K562 (cell line): Measurements from ENCODE around the gene RELL2. TPM values are rescaled to one million over a fixed set of nuclear protein-coding genes. Genes with fewer than 3 reads are reported as not detected.
A peak's percentile ranks its signal among the peaks of the same experiment; 100 is the strongest.

ENCODE experiments used
- CC2D1A ChIP-seq: fragments of 450-650 bp; IDR thresholded peaks from 2 replicates; pipeline ENCODE4 v1.6.1; 2017; ENCODE audit warnings: mild to moderate bottlenecking
- CTCF ChIP-seq, 3 experiments: IDR thresholded peaks in 2 of 3; conservative IDR thresholded peaks in 1 of 3; 2 replicates each; pipeline ENCODE4 v1.5.1; 2011 to 2012; ENCODE audit warnings: low read length in 3 of 3, mild to moderate bottlenecking in 3 of 3, control low read depth in 2 of 3, improper control_type of control experiment in 1 of 3, inconsistent platforms in 1 of 3, low read depth in 1 of 3, mixed read lengths in 1 of 3, moderate library complexity in 1 of 3; ENCODE audit not compliant: insufficient read depth in 2 of 3
- EP400 ChIP-seq: fragments of 450-650 bp; IDR thresholded peaks from 2 replicates; pipeline ENCODE4 v1.6.1; 2017; ENCODE audit warnings: antibody characterized with exemption, mild to moderate bottlenecking, moderate library complexity
- GTF2F1 ChIP-seq: IDR thresholded peaks from 2 replicates; pipeline ENCODE4 v1.6.1; 2011; ENCODE audit warnings: low read depth, low read length, improper control_type of control experiment
- MGA ChIP-seq: fragments of 450-650 bp; IDR thresholded peaks from 2 replicates; pipeline ENCODE4 v1.6.1; 2016; ENCODE audit warnings: mild to moderate bottlenecking, moderate library complexity
- MNT ChIP-seq, 2 experiments: fragments of 450-650 bp; conservative IDR thresholded peaks; 2 replicates each; pipeline ENCODE4 v1.6.1; 2017; ENCODE audit warnings: mild to moderate bottlenecking in 2 of 2, moderate library complexity in 2 of 2
- SPI1 ChIP-seq: IDR thresholded peaks from 2 replicates; pipeline ENCODE4 v1.6.1; 2011; ENCODE audit warnings: low read depth, low read length, control low read depth, borderline replicate concordance
- ZNF592 ChIP-seq: fragments of 450-650 bp; IDR thresholded peaks from 2 replicates; pipeline ENCODE4 v1.6.1; 2017; ENCODE audit warnings: antibody characterized with exemption, mild to moderate bottlenecking
- polyA plus RNA-seq, 8 experiments: library from polyadenylated mRNA; depleted of rRNA in 4 of 8; stranded (reverse) in 5 of 8; unstranded in 3 of 8; fragments of >200 nt; fragmentation: Nextera tagmentation in 2 of 8; fragmentation: Illumina TruSeq in 1 of 8; extraction: Ambion mirVana in 2 of 8; extraction: Trizol in 1 of 8; gene quantifications; 2 replicates each; pipeline versions ENCODE4 v1.2.1 to v1.2.3, GENCODE V29; 2011 to 2014; ENCODE audit warnings: inconsistent platforms in 1 of 8, missing spikeins in 1 of 8
- total RNA-seq, 7 experiments: library from RNA; depleted of rRNA in 6 of 7; stranded (reverse); fragments of >200 nt in 6 of 7; fragmentation: Illumina TruSeq in 2 of 7; extraction: Trizol in 2 of 7; gene quantifications; 2 replicates each; pipeline versions ENCODE4 v1.2.1 to v1.2.3, GENCODE V29; 2011 to 2021; ENCODE audit warnings: low replicate concordance in 1 of 7

The RELL2 gene
- total and polyA plus RNA-seq, 9 of the 15 experiments (the other 6 are each of a cell fraction or from before 2014, with no cell fraction given) = 0.06 to 36.0 (median 14.3) TPM

GRCh38 chr5:141669520-141669919 is 32.7 kb downstream of the RELL2 start (continued):
- TF ChIP-seq CTCF (IDR thresholded peaks at IDR 0.05 in 2 of 3, conservative IDR thresholded peaks at IDR 0.05 in 1 of 3; ENCODE audit: insufficient read depth in 2 of 3, low read depth in 1 of 3, low read length in 3 of 3) = peak; percentile 44 to 60 (median 52); a peak in 4 of 6 replicates
- TF ChIP-seq SPI1 = 0 out of 2 replicates have a peak, but pooled peaks have one; percentile 18
- peak; percentile 47; the same call in 1 of the 2 replicates for TF ChIP-seq EP400
- TF ChIP-seq MGA = peak; percentile 77
- no peak for TF ChIP-seq GTF2F1
- peak; percentile 61 to 74 for TF ChIP-seq MNT (conservative IDR thresholded peaks at IDR 0.05)
- peak; percentile 56 for TF ChIP-seq ZNF592
- TF ChIP-seq CC2D1A = no peak
